Stimulated activated naive B cell treated with anti-CD40 and anti-IgM and Interleukin-4, amounts not matched to agents 10 μg/mL and 1 μg/mL and 100 μg/mL, for 72 hours (primary cell): ENCODE results near the gene SCARB1.
A peak's percentile ranks its signal among the peaks of the same experiment; 100 is the strongest.

Experiments
- ATAC-seq, 2 donors: fragments of 150-1000 bp; cut with Tn5 transposase; replicated peaks; 2 replicates each; pipeline ENCODE4 v1.10.0; 2021; ENCODE audit warnings: moderate library complexity in 1 of 2
- DNase-seq: peaks from one replicate; pipeline ENCODE4 v3.0.0; 2021
- H3K27ac Mint-ChIP-seq: one replicate; pipeline ENCODE4 v1.8.0; 2022; ENCODE audit warnings: mild to moderate bottlenecking, mixed read lengths
- H3K27me3 Mint-ChIP-seq, 2 donors: one replicate each; pipeline ENCODE4 v1.8.0; 2022; ENCODE audit warnings: mixed read lengths in 2 of 2
- H3K36me3 Mint-ChIP-seq, 2 donors: one replicate each; pipeline ENCODE4 v1.8.0; 2022; ENCODE audit warnings: mixed read lengths in 2 of 2, mild to moderate bottlenecking in 1 of 2
- H3K4me1 Mint-ChIP-seq, 2 donors: one replicate each; pipeline ENCODE4 v1.8.0; 2022; ENCODE audit warnings: mixed read lengths in 2 of 2, mild to moderate bottlenecking in 1 of 2
- H3K4me3 Mint-ChIP-seq, 2 donors: one replicate each; pipeline ENCODE4 v1.8.0; 2022; ENCODE audit warnings: mild to moderate bottlenecking in 2 of 2, mixed read lengths in 2 of 2, moderate library complexity in 1 of 2
- H3K9me3 Mint-ChIP-seq, 2 donors: one replicate each; pipeline ENCODE4 v1.8.0; 2022; ENCODE audit warnings: mixed read lengths in 2 of 2, mild to moderate bottlenecking in 1 of 2

Gene SCARB1

GRCh38 chr12:124861898-124862676 lies 1.6 kb downstream of the SCARB1 start:
- Mint-ChIP-seq H3K27me3 (no peaks in the 10 kb centered on the region), H3K27ac (peak overlapping the region; percentile 91), H3K36me3 (peaks cover 10 to 15% of the 10 kb centered on the region in 2 donors), H3K4me3 (peak overlapping the region; percentile 80 to 89), H3K4me1 (peaks cover 47 to 72% of the 10 kb centered on the region in 2 donors), H3K9me3 (no peaks in the 10 kb centered on the region)
- ATAC-seq (peak; percentile 35 to 47), DNase-seq (peak; percentile 17)

DNA sequence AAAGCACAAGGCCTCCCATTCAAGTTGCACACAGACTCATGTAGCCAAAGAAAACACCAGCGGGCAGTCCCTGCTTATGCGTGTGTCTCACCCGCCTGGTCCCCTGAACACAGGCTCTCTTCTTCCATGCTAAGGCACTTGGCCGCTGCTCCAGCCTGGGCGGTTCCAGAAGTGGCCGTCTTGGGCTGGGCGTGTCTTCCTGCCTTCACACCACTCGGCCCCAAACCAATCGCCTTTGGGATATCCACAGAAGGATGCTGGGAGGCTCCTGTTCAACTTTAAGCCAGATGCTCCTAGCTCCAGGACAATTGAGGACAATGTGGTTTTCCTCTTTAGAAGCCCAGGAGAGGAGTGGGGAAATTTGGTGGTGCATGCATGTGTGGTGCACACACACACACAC lies 2.2 kb downstream of the SCARB1 start:
- Mint-ChIP-seq H3K4me1 (peaks cover 49 to 73% of the 10 kb centered on the region in 2 donors), H3K27ac (peak overlapping the region; percentile 75), H3K36me3 (peaks cover 11 to 15% of the 10 kb centered on the region in 2 donors), H3K9me3 (no peaks in the 10 kb centered on the region), H3K27me3 (no peaks in the 10 kb centered on the region), H3K4me3 (peak overlapping the region in 1 of 2 donors; percentile 89)
- no peak for ATAC-seq
- DNase-seq, result no peak

GRCh38 chr12:124857921-124858461 lies 5.7 kb downstream of the SCARB1 start:
- peaks cover 34 to 43% of the 10 kb centered on the region in 2 donors for H3K36me3 Mint-ChIP-seq
- no peak for DNase-seq

DNA sequence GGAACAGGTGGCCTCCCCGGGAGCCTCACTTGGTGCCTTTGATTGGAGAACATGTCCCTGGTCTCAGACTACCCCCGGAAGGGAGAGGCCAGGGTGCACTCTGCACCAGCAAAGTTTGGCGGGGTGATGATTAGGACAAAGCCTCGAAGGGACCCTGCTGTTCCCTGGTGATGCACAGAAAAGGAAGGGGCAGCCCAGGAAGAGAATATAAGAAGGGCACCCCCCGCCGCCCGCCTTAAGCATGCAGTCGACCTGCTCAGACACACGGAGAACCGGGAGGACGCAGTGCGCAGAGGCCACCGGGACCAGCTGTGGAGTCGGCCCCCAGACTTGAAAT lies 6.9 kb downstream of the SCARB1 start:
- ATAC-seq (no peak), DNase-seq (no peak)
- Mint-ChIP-seq H3K4me3 (no peak overlapping the region), H3K4me1 (peaks cover 53 to 78% of the 10 kb centered on the region in 2 donors), H3K9me3 (no peaks in the 10 kb centered on the region), H3K27me3 (no peaks in the 10 kb centered on the region), H3K27ac (peak overlapping the region; percentile 31), H3K36me3 (peaks cover 41 to 50% of the 10 kb centered on the region in 2 donors)

More at GRCh38 chr12:124857921-124858461, 5.7 kb downstream of the SCARB1 start:
- Mint-ChIP-seq H3K4me3 (no peak overlapping the region), H3K27ac (no peak overlapping the region), H3K4me1 (peaks cover 58 to 80% of the 10 kb centered on the region in 2 donors), H3K9me3 (no peaks in the 10 kb centered on the region), H3K27me3 (no peaks in the 10 kb centered on the region)
- no peak for ATAC-seq

GRCh38 chr12:124856132-124856841 lies 7.4 kb downstream of the SCARB1 start:
- Mint-ChIP-seq H3K4me3 (peak overlapping the region in 1 of 2 donors; percentile 52), H3K9me3 (no peaks in the 10 kb centered on the region), H3K27me3 (no peaks in the 10 kb centered on the region), H3K36me3 (peaks cover 42 to 47% of the 10 kb centered on the region in 2 donors), H3K4me1 (peaks cover 48 to 73% of the 10 kb centered on the region in 2 donors), H3K27ac (peak overlapping the region; percentile 7)
- no peak for DNase-seq
- ATAC-seq, result peak in 1 of 2 donors; percentile 36

DNA sequence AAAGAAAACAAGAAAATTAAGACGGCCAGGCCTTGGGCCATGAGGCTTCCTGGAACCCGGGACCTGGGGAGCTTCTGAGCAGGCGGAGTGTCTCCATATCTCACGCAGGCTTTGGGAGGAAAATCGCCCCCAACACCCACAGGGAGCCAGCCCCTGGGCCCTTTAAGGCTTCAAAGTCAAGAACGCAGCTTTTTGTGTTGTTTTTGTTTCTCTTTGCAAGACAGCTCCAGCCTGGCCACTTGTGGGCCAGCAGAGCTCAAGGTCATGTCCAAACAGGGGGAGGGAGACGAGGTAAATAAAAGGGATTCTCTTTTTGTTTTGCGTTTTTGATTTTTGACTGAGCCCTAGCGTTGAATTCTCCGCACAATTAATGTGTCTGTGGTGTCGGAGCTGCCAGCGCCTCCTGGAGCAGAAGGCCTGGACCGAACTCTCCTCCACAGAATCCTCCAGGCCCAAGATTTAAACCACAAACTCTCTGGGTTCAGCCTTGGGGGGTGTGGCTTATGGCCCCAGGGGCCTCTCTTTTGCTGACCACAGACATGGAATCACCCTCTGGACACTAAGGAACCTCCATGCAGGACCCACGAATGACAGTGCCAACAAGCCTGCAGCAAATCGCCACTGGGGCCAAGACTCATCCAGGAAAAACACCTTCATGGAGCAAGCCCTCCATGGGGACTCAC lies 8.2 kb downstream of the SCARB1 start:
- H3K4me1 Mint-ChIP-seq, result peaks cover 46 to 69% of the 10 kb centered on the region in 2 donors
- no peaks in the 10 kb centered on the region for H3K9me3 Mint-ChIP-seq
- H3K27ac Mint-ChIP-seq, result no peak overlapping the region
- ATAC-seq, result no peak
- DNase-seq, result no peak
- no peak overlapping the region for H3K4me3 Mint-ChIP-seq
- H3K27me3 Mint-ChIP-seq, result no peaks in the 10 kb centered on the region
- H3K36me3 Mint-ChIP-seq, result peaks cover 43 to 50% of the 10 kb centered on the region in 2 donors

GRCh38 chr12:124854637-124855184 lies 9.0 kb downstream of the SCARB1 start:
- H3K4me3 Mint-ChIP-seq, result no peak overlapping the region
- peak overlapping the region; percentile 57 for H3K27ac Mint-ChIP-seq
- H3K27me3 Mint-ChIP-seq, result no peaks in the 10 kb centered on the region
- ATAC-seq (no peak), DNase-seq (no peak)
- H3K36me3 Mint-ChIP-seq, result peaks cover 40 to 47% of the 10 kb centered on the region in 2 donors
- H3K9me3 Mint-ChIP-seq, result no peaks in the 10 kb centered on the region
- H3K4me1 Mint-ChIP-seq, result peaks cover 42 to 65% of the 10 kb centered on the region in 2 donors

DNA sequence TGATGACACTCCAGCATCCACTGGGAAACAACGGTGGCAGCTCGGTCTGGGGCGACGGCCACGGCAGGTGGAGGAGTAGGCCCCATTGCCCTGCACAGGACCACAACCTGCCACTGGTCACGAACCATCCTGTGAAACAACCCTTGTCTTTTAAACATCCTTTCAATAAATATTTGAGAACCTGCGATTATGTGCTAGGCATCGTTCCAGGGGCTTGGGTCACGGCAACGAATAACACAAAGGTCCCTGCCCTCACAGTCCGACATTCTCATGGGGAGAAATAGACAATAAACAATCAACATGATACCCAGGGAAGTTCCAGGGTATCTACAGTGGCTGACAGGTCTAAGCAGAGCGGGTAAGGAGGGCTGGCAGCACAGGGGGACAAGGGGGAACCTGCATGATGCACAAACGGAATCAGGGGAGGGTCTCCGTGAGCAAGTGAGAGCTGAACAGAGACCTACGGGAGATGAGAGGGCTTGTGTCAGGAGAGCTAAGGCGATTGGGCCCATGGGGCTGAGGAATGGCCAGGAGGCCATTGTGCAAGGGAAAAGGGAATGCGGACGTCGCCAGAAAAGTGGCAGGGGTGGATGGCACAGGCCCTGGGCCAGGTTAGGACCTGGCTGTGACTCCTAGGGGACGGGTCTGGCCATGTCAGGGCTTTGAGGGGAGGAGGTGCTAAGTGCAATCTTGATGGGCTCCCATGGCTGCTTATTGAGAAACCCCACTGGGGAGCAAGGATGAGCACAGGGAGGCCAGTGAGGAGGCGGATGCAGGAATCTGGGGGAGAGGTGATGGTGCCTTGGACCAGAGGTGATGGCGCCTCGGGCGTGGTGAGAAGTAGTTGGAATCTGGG lies 9.7 kb downstream of the SCARB1 start:
- no peaks in the 10 kb centered on the region for H3K27me3 Mint-ChIP-seq

DNA sequence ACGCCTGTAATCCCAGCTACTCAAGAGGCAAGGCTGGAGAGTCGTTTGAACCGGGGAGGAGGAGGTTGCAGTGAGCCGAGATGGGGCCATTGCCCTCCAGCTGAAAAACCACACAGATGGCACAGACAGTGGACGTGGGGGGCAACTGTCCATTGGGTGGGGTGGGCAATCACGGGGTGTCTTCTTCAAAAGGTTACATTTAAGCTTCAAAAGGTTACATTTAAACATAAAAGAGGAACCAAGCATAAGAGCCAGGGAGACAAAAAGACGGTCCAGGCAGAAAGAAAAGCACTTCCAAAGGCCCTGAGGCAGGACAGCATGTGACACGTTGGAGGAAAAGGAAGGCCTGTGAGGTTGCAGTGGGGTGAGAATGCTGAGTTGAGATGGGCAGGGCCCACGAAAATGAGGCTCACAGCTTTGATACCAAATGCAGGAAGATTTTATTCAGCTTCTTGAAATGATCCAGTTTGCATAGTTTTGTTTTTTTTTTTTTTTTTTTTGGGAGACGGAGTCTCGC lies 10.7 kb downstream of the SCARB1 start:
- no peaks in the 10 kb centered on the region for H3K27me3 Mint-ChIP-seq
- H3K36me3 Mint-ChIP-seq, result peaks cover 46 to 53% of the 10 kb centered on the region in 2 donors
- no peak overlapping the region for H3K4me3 Mint-ChIP-seq
- DNase-seq (no peak), ATAC-seq (no peak)
- H3K9me3 Mint-ChIP-seq, result no peaks in the 10 kb centered on the region
- H3K27ac Mint-ChIP-seq, result no peak overlapping the region
- peaks cover 39 to 60% of the 10 kb centered on the region in 2 donors for H3K4me1 Mint-ChIP-seq

More for the DNA sequence above, 9.7 kb downstream of the SCARB1 start:
- Mint-ChIP-seq H3K9me3 (no peaks in the 10 kb centered on the region), H3K4me1 (peaks cover 42 to 65% of the 10 kb centered on the region in 2 donors), H3K36me3 (peaks cover 40 to 50% of the 10 kb centered on the region in 2 donors), H3K27ac (no peak overlapping the region), H3K4me3 (no peak overlapping the region)
- DNase-seq (no peak), ATAC-seq (no peak)

DNA sequence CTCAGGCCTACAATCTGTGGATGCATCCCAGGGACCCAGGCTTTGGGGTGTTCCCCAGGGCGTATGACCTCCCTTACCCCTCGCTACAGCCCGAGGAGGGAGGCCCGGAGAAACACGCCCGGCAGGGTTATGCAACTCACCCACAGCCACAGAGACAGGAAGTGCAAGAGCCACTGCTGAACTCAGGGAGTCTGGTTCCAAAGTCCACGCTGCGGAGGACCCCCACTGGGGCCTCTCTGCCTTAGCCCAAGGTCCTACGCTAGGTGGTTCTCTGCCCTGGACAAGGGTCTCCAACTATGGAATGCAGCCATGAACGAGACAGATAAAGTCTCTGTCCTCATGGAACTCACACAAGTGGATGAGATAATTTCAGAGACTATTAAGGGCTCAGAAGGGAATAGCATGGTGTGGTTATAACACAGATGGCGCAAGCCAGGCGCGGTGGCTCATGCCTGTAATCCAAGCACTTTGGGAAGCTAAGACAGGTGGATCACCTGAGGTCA lies 11.3 kb downstream of the SCARB1 start:
- Mint-ChIP-seq H3K9me3 (no peaks in the 10 kb centered on the region), H3K36me3 (peaks cover 43 to 53% of the 10 kb centered on the region in 2 donors), H3K4me1 (peaks cover 38 to 54% of the 10 kb centered on the region in 2 donors), H3K27me3 (no peaks in the 10 kb centered on the region), H3K27ac (no peak overlapping the region), H3K4me3 (no peak overlapping the region)
- ATAC-seq (no peak), DNase-seq (no peak)

DNA sequence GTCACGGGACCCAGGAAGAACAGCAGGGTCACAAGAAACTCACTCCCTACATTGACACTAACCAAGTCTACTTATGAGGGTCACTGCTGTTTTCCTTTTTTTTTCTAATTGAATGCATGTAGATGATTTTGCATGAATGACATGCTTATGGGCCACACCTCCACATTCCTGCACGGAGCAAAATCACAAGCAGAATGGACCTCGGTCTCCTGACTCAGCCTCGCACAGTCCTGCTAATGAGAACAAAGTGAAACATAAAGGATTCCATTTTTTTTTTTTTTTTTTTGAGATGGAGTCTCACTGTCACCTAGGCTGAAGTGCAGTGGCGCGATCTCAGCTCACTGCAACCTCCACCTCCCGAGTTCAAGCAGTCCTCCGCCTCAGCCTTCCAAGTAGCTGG lies 12.3 kb downstream of the SCARB1 start:
- no peak overlapping the region for H3K27ac Mint-ChIP-seq
- H3K4me3 Mint-ChIP-seq, result no peak overlapping the region
- H3K36me3 Mint-ChIP-seq, result peaks cover 39 to 56% of the 10 kb centered on the region in 2 donors
- DNase-seq, result no peak
- peaks cover 32 to 44% of the 10 kb centered on the region in 2 donors for H3K4me1 Mint-ChIP-seq
- no peaks in the 10 kb centered on the region for H3K9me3 Mint-ChIP-seq
- no peaks in the 10 kb centered on the region for H3K27me3 Mint-ChIP-seq
- no peak for ATAC-seq

GRCh38 chr12:124849382-124849781 lies 14.3 kb downstream of the SCARB1 start:
- ATAC-seq, result no peak
- Mint-ChIP-seq H3K36me3 (peaks cover 33 to 48% of the 10 kb centered on the region in 2 donors), H3K9me3 (no peaks in the 10 kb centered on the region), H3K27me3 (no peaks in the 10 kb centered on the region), H3K4me1 (peaks cover 22 to 24% of the 10 kb centered on the region in 2 donors), H3K4me3 (no peak overlapping the region), H3K27ac (peak overlapping the region; percentile 51)
- DNase-seq, result no peak
